Neutrophil (primary cell): ENCODE data around the gene NEURL1.

ENCODE experiments used
- H3K27ac ChIP-seq: fragments of 200-600 bp; sonication (generic); 2 replicates; pipeline ENCODE4 v1.5.1; 2016; ENCODE audit warnings: mild to moderate bottlenecking, moderate library complexity
- H3K27me3 ChIP-seq: fragments of 200-600 bp; sonication (generic); 2 replicates; pipeline ENCODE4 v1.6.0; 2016; ENCODE audit warnings: mild to moderate bottlenecking
- H3K36me3 ChIP-seq: fragments of 200-600 bp; sonication (generic); 2 replicates; pipeline ENCODE4 v1.5.1; 2017
- H3K4me1 ChIP-seq, 2 experiments: fragments of 200-600 bp in 1 of 2; sonication (generic) in 1 of 2; 1 replicate in 1 of 2; 2 replicates in 1 of 2; pipeline versions ENCODE4 v1.5.1 to v1.6.1; 2013 to 2016; ENCODE audit warnings: low read depth in 1 of 2, low read length in 1 of 2, mild to moderate bottlenecking in 1 of 2, moderate library complexity in 1 of 2; ENCODE audit not compliant: control insufficient read depth in 1 of 2, insufficient read depth in 1 of 2
- H3K4me3 ChIP-seq, 2 experiments: fragments of 200-600 bp in 1 of 2; sonication (generic) in 1 of 2; 1 replicate in 1 of 2; 2 replicates in 1 of 2; pipeline ENCODE4 v1.5.1; 2013 to 2016; ENCODE audit warnings: low read depth in 1 of 2, low read length in 1 of 2, mild to moderate bottlenecking in 1 of 2, moderate library complexity in 1 of 2
- H3K9me3 ChIP-seq: fragments of 200-600 bp; sonication (generic); 2 replicates; pipeline ENCODE4 v1.5.1; 2016
- TF ChIP-seq, protein P1 (sequence below): fragments of 200-600 bp; sonication (generic); IDR thresholded peaks from 2 replicates; pipeline ENCODE4 v1.5.1; 2016; ENCODE audit warnings: antibody characterized with exemption

The NEURL1 gene

DNA sequence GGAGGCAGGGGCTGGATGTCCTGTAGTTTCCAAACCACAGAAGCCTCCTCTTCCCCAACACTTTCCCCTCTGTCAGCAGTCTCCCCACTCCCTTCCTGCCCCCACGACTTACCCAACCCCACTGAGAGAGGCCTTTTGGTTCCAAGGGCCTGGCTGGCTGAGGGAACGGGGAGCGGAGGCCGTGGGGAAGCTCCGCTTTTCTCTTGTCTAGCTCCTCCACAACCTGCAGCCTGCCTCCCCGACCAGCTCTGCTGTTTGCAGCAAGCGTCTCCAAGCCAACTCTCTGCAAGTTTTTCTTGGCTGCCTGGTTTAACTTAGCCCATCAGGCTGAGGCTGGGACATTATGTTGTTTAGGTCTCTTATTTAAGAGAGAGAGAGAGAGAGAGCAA, 126.8 kb downstream of the NEURL1 start:
- no peak overlapping the region for H3K27ac ChIP-seq
- TF ChIP-seq, protein P1, sequence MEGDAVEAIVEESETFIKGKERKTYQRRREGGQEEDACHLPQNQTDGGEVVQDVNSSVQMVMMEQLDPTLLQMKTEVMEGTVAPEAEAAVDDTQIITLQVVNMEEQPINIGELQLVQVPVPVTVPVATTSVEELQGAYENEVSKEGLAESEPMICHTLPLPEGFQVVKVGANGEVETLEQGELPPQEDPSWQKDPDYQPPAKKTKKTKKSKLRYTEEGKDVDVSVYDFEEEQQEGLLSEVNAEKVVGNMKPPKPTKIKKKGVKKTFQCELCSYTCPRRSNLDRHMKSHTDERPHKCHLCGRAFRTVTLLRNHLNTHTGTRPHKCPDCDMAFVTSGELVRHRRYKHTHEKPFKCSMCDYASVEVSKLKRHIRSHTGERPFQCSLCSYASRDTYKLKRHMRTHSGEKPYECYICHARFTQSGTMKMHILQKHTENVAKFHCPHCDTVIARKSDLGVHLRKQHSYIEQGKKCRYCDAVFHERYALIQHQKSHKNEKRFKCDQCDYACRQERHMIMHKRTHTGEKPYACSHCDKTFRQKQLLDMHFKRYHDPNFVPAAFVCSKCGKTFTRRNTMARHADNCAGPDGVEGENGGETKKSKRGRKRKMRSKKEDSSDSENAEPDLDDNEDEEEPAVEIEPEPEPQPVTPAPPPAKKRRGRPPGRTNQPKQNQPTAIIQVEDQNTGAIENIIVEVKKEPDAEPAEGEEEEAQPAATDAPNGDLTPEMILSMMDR = no peak
- no peaks in the 10 kb centered on the region for H3K4me1 ChIP-seq

DNA sequence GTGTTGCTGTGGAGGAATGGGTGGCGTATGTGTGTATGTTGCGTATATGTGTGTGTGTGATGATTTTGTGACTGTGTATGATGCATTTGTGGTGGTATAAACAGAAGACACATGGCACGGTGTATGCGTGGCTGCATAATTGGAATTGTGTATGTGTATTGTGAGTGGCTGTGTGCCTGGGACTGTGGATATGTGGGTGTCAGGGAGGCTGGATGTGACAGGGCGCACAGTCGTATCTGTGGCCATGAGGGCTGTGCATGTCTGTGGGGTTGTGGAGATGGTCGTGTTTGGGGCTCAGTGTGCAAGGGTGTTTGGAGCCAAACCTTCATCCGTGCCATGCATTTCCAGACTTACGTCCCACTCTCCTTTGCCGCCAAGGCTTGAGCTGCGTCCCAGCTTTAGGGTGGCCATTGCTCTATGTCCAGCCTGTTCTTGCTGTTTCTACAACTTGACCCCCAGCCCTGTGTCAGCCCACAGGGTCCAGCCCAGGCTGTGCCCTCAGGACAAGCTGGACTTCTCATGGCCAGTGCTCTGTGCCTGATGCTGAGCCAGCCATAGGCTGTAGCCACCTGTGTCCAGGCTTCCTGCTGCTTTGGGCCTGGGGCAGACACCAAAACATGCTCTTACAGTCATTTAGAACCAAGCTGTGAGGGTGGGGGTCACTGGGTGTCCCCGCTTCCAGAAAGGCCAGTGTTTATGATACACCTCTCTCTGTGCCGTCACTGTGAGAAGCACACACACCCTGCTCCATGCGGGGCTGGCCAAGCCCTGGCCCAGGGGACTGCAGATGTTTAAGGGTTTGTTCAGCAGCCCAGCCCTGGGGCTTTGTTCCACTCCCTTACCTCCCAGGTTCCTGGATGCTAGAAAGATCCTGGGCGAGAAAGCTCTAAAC, 127.6 kb downstream of the NEURL1 start:
- TF ChIP-seq, protein P1 = no peak
- no peak overlapping the region for H3K27ac ChIP-seq
- no peaks in the 10 kb centered on the region for H3K9me3 ChIP-seq
- no peaks in the 10 kb centered on the region for H3K36me3 ChIP-seq
- H3K4me1 ChIP-seq = no peaks in the 10 kb centered on the region
- H3K27me3 ChIP-seq = no peaks in the 10 kb centered on the region
- no peak overlapping the region for H3K4me3 ChIP-seq

More for the DNA sequence above, 126.8 kb downstream of the NEURL1 start:
- H3K4me3 ChIP-seq = no peak overlapping the region
- H3K9me3 ChIP-seq = no peaks in the 10 kb centered on the region
- H3K36me3 ChIP-seq = no peaks in the 10 kb centered on the region
- H3K27me3 ChIP-seq = no peaks in the 10 kb centered on the region

DNA sequence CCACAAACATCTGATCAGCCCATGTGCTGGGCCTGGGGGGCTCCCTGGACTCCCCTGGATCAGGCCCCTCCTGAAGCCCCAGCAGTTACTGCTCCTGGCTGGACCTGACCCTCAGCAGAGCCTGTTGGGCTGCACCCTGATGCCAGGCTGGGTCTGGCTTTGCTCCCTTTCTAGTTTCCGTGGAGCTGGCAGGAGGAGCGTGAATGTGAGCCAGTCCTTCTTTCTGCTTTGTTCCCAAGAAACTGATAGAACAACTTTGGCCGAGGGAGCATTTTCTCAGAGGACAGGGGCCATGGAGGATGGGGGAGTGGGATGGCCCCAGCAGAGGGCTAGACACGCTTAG, 128.2 kb downstream of the NEURL1 start:
- TF ChIP-seq, protein P1 = no peak
- Histone ChIP-seq H3K27ac (no peak overlapping the region), H3K36me3 (no peaks in the 10 kb centered on the region), H3K27me3 (no peaks in the 10 kb centered on the region), H3K4me1 (no peaks in the 10 kb centered on the region), H3K4me3 (no peak overlapping the region), H3K9me3 (no peaks in the 10 kb centered on the region)

DNA sequence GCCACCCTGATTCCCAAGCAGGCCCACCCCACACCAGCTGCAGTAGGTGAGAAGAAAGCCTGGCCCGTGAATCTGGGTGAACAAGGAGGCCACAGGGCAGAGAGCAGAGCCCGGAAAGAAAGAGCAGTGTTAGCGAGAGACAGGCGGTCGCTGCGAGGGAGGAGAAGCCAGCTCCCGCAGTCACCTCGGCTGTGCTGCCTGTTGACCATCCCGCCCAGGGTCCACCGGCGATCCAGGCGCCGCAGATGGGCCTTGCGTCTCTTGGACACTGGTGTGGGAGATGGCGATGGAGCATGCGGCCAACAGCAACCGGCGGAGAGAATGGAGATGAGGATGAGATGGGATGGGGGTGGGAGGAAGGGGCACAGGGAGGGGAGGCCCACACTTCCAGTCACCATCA, 128.8 kb downstream of the NEURL1 start:
- no peaks in the 10 kb centered on the region for H3K27me3 ChIP-seq
- H3K4me3 ChIP-seq = no peak overlapping the region
- no peaks in the 10 kb centered on the region for H3K36me3 ChIP-seq
- no peaks in the 10 kb centered on the region for H3K9me3 ChIP-seq
- no peaks in the 10 kb centered on the region for H3K4me1 ChIP-seq
- TF ChIP-seq, protein P1 = no peak
- H3K27ac ChIP-seq = no peak overlapping the region

DNA sequence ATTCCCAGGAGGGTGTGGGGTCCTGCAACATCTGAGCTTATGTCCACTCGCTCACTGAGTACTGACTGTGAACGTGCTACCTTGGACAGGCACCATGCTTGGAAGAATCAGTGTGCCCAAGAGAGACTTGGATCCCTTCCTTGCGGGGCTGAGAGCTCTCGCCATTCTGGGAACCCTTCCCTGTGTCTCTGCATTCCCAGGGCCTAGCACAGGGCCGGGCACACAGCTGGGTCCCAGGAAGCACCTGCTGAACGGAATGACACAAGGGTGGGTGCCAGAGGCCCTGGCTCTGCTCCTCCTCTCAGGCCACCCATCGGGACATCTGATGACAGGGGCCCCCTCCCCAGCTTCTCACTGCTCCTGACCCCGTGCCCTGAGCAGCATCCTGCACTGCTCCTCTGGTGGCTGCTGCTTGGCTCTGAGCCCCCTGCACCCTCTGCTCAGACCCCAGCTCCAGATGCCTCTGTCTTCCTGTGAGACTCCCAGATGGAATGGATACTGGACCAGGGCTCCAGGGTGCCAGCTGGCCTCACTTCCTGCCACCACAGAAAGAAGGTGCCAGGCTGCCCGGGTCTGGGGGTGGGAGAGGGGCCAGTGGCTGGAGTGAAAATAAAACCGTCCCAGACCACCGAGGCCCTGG, 129.6 kb downstream of the NEURL1 start:
- TF ChIP-seq, protein P1 = no peak
- no peaks in the 10 kb centered on the region for H3K36me3 ChIP-seq

More for the DNA sequence above, 129.6 kb downstream of the NEURL1 start:
- H3K9me3 ChIP-seq = no peaks in the 10 kb centered on the region
- no peak overlapping the region for H3K27ac ChIP-seq
- H3K4me3 ChIP-seq = no peak overlapping the region
- no peaks in the 10 kb centered on the region for H3K27me3 ChIP-seq
- H3K4me1 ChIP-seq = no peaks in the 10 kb centered on the region
